ENCODE results near the gene SLBP.

DNA sequence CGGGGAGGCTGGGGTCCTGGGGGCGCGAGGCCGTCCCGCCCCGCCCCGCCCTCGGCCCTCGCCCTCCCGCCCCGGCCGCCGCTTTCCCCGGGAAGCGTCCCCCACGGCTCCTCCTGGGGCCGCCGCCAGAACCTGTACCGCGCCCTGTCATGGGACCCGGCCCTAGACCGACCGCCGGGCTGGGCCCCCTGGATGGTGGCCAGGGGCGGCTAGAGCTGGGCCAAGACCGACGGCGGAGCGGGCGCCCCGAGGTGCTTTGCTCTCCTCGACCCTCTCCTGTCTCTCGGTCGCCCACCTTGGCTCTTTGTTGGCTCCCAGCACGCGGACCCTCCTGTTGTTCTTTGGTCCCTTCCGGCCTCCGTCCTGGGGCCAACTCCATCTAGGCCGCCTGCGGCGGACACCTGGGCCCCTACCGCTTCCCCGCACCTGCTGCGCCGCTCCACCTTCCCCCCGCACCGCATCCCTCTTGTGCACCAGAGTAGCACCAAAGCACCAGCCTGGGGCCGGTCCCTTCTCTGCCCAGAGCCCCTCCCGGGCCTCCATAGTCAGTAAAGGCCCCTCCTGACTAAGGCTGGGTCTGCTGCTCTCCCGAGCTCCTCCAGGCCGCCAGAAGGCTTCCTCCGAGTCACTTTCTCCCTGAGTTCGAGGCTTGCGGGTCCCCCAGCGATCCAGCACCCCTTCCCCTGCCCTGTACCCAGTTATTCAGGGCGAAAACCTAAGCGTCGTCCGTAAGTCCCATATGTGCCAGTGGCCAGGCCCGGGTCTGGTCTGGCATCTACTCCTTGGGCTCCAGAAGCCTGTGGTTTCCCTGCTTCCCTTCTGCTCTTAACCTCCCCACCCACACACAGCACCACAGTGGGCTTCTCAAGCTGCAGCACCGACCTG is 9.8 kb upstream of the SLBP start:
- TF ChIP-seq POLR2A (IDR thresholded peaks at IDR 0.05; ENCODE audit: low read length) (no peak), GATA1 (IDR thresholded peaks at IDR 0.05; ENCODE audit: low read depth, low read length) (no peak)
